ENCODE results near the gene ITPR3. TPM values are rescaled to one million over a fixed set of nuclear protein-coding genes. Genes with fewer than 3 reads are reported as not detected.

ITPR3 gene
- total and polyA plus RNA-seq, 10 donors, result 9.9 to 95.6 (median 62.1) TPM

DNA sequence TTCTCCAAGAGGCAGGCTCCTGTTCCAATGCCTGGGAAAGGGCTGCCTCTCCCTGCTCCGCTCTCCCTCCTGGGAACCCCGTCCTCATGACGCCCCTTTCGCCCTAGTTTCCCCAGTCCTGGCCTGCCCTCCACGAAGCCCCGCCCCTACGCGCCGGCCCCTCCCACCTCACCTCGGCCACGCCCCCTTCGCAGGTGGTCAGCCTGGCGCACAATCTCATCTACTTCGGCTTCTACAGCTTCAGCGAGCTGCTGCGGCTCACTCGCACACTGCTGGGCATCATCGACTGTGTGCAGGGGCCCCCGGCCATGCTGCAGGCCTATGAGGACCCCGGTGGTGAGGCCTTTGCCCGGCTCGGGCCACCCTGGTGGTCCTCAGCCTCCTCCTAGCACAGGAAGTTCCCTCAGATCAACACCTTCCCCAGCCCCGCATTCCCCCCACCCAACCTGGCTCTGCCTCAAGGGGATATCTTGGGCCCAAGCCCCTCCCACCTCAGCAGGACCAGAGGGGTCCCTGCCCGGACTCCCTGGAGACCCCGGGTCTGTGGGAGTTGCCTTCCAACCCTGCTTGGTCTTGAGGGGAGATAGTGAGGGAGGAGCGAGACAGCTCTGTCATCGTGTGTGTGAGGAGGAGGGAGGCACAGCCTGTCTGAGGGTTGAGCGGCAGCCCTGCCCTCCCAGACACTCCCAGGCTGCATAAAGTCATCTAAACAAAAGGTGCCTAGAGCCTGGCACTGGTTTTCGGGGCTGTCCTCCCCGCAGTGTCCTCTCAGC, 50.0 kb downstream of the ITPR3 start:
- H3K4me1 ChIP-seq, result peaks cover 0 to 6% (median 0%) of the 10 kb centered on the region in 6 donors
- intact Hi-C loops (cut with DNase I; ENCODE audit: low total_unique reads), result no loop called here
- 84 to 89% (median 87%) methylated on average over 26 to 30 of the region's 30 CpGs for WGBS, 5 donors
- H3K36me3 ChIP-seq, result peaks cover 5 to 100% (median 91%) of the 10 kb centered on the region in 6 donors
- H3K27me3 ChIP-seq (replicated peaks in 1 of 7), result no peaks in the 10 kb centered on the region
- TF ChIP-seq POLR2A (IDR thresholded peaks at IDR 0.05) (no peak), POLR2AphosphoS5 (IDR thresholded peaks at IDR 0.05) (peak in 1 of 3 donors; percentile 49)
- TF ChIP-seq, protein P1, sequence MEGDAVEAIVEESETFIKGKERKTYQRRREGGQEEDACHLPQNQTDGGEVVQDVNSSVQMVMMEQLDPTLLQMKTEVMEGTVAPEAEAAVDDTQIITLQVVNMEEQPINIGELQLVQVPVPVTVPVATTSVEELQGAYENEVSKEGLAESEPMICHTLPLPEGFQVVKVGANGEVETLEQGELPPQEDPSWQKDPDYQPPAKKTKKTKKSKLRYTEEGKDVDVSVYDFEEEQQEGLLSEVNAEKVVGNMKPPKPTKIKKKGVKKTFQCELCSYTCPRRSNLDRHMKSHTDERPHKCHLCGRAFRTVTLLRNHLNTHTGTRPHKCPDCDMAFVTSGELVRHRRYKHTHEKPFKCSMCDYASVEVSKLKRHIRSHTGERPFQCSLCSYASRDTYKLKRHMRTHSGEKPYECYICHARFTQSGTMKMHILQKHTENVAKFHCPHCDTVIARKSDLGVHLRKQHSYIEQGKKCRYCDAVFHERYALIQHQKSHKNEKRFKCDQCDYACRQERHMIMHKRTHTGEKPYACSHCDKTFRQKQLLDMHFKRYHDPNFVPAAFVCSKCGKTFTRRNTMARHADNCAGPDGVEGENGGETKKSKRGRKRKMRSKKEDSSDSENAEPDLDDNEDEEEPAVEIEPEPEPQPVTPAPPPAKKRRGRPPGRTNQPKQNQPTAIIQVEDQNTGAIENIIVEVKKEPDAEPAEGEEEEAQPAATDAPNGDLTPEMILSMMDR (IDR thresholded peaks at IDR 0.05 in 8 of 11, conservative IDR thresholded peaks at IDR 0.05 in 3 of 11), result no peak
- no peak overlapping the region for H3K4me3 ChIP-seq
- DNase-seq, result no peak
- H3K27ac ChIP-seq, result no peak overlapping the region
- no peaks in the 10 kb centered on the region for H3K9me3 ChIP-seq

DNA sequence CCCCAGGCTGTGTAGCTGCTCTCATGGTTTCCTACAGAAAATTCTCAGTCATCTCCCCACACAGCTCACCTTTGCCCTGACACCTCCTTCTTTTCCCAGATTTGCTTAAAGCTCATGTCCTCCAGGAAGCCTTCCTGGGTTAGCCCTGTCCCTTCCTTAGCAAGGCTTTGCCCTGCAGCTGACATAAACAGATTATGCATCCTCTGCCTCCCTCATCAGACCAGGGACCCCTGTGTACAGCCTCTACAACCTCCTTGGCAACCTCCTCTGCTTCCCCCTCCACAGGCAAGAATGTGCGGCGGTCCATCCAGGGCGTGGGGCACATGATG, 50.6 kb downstream of the ITPR3 start:
- intact Hi-C loops (cut with DNase I; ENCODE audit: low total_unique reads), result no loop called here
- DNase-seq, result no peak
- WGBS, 5 donors, result 94 to 100% (median 97%) methylated on average over 3 of the region's 3 CpGs
- Histone ChIP-seq H3K4me1 (peaks cover 0 to 6% (median 0%) of the 10 kb centered on the region in 6 donors), H3K27me3 (replicated peaks in 1 of 7) (no peaks in the 10 kb centered on the region), H3K36me3 (peaks cover 5 to 100% (median 92%) of the 10 kb centered on the region in 6 donors), H3K4me3 (no peak overlapping the region), H3K9me3 (no peaks in the 10 kb centered on the region), H3K27ac (no peak overlapping the region)
- TF ChIP-seq POLR2A (IDR thresholded peaks at IDR 0.05) (no peak), POLR2AphosphoS5 (IDR thresholded peaks at IDR 0.05) (no peak)
- TF ChIP-seq, protein P1 (IDR thresholded peaks at IDR 0.05 in 8 of 11, conservative IDR thresholded peaks at IDR 0.05 in 3 of 11), result no peak

DNA sequence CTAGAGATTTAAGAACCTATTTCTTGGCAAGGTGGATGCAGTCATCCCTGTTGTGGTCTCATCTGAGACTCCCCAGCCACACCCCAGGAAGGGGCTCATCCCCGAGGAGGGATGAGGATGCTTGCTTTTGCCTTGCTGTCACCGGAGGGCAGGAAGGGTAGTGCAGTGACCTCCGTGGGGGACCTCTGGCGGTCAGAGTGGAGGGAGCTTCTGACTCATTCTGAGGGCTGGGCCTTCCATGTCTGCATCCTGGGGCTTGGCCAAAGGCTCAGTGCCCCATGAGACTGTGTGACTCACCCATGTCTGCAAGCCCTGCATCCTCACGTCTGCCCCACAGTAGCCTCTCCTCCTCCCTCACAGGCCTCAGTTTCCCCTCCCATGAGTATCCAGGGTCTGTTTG, 51.7 kb downstream of the ITPR3 start:
- no peak for DNase-seq
- Histone ChIP-seq H3K27me3 (replicated peaks in 1 of 7) (no peaks in the 10 kb centered on the region), H3K4me3 (no peak overlapping the region), H3K36me3 (peaks cover 5 to 100% (median 93%) of the 10 kb centered on the region in 6 donors), H3K4me1 (peaks cover 0 to 6% (median 0%) of the 10 kb centered on the region in 6 donors), H3K9me3 (no peaks in the 10 kb centered on the region), H3K27ac (no peak overlapping the region)
- TF ChIP-seq, protein P1 (IDR thresholded peaks at IDR 0.05 in 8 of 11, conservative IDR thresholded peaks at IDR 0.05 in 3 of 11), result peak in 5 of 11 experiments; percentile 17 to 46 (median 28)
- TF ChIP-seq POLR2A (IDR thresholded peaks at IDR 0.05), result no peak
- peak in 1 of 3 donors; percentile 29 for TF ChIP-seq POLR2AphosphoS5 (IDR thresholded peaks at IDR 0.05)
- intact Hi-C loops (cut with DNase I; ENCODE audit: low total_unique reads), result no loop called here
- WGBS, 5 donors, result 34 to 73% (median 64%) methylated on average over 5 of the region's 5 CpGs

DNA sequence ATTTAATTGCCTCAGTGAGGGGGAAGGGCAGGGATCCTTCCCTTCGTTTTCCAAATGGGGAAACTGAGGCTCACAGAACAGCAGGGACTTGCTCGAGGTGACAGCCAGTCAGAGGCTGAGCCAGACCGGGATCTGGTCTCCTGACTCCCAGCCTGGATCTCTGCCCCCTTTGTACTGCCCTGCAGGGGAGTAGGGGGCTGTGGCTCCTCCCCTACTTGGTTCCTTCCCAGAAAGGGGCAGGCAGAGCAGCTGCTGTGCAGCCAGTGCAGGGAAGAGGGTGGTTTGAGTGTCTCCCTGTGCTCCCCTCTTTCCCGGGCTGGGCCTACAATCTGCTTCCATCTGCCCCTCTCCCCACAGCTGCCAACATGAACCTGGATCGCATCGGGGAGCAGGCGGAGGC, 52.7 kb downstream of the ITPR3 start:
- WGBS, 5 donors, result 82 to 90% (median 89%) methylated on average over 7 of the region's 7 CpGs
- Histone ChIP-seq H3K9me3 (no peaks in the 10 kb centered on the region), H3K4me1 (peaks cover 0 to 6% (median 0%) of the 10 kb centered on the region in 6 donors), H3K4me3 (no peak overlapping the region), H3K27me3 (replicated peaks in 1 of 7) (no peaks in the 10 kb centered on the region), H3K27ac (no peak overlapping the region), H3K36me3 (peaks cover 5 to 100% (median 92%) of the 10 kb centered on the region in 6 donors)
- no peak for TF ChIP-seq POLR2AphosphoS5 (IDR thresholded peaks at IDR 0.05)
- TF ChIP-seq, protein P1 (IDR thresholded peaks at IDR 0.05 in 8 of 11, conservative IDR thresholded peaks at IDR 0.05 in 3 of 11), result no peak
- intact Hi-C loops (cut with DNase I; ENCODE audit: low total_unique reads), result no loop called here
- no peak for DNase-seq

Measured in spleen (tissue), 11 donors.